SIG-M5 treated with dmso at 0.1 percent for 504 hours (cell line): ENCODE measurements around the gene PHLPP1.

ENCODE experiments used
- DNase-seq: peaks from one replicate; lab custom pipeline; 2025; ENCODE audit not compliant: unreplicated experiment; lab: John Stamatoyannopoulos, UW

The PHLPP1 gene

DNA sequence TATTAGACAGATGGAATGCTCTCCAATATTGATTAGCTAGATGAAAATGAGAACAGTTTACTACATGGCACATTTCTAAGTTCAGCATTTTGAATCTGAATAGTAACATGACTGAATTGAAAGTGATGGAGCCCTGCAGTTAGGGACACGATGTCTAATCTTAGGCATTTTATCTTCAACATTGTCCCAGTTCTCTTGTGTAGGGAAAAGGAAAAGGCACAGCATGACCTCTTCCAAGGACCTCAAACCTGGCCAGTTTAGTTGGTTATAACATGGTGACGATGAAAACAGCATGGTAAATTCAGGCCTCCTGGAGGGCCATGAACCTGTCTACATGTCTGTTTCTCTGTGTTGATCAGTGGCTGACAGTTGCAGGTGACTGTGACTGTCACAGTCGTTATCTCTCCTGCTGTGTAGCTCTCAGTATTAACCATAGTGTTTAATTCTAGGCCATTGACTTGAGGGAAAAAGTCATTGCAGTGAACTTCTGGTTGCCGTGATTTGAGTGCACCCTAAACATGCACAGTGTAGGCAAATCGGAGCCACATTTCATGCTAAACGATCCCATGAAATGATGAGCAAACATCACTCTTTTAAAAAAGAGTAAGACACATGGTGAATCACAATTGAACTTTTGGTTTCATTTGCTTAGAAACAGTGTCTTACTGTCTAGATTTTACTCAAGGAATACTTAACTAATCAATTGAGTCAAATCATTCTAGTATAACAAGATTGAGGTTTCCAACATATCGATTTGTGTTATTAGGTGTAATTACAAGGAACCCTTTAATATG is 129.7 kb downstream of the PHLPP1 start:
- DNase-seq = no peak

GRCh38 chr18:62846313-62846712 is 131.0 kb downstream of the PHLPP1 start:
- no peak for DNase-seq

GRCh38 chr18:62847081-62847480 is 131.7 kb downstream of the PHLPP1 start:
- no peak for DNase-seq

GRCh38 chr18:62848946-62849345 is 133.6 kb downstream of the PHLPP1 start:
- DNase-seq = no peak

DNA sequence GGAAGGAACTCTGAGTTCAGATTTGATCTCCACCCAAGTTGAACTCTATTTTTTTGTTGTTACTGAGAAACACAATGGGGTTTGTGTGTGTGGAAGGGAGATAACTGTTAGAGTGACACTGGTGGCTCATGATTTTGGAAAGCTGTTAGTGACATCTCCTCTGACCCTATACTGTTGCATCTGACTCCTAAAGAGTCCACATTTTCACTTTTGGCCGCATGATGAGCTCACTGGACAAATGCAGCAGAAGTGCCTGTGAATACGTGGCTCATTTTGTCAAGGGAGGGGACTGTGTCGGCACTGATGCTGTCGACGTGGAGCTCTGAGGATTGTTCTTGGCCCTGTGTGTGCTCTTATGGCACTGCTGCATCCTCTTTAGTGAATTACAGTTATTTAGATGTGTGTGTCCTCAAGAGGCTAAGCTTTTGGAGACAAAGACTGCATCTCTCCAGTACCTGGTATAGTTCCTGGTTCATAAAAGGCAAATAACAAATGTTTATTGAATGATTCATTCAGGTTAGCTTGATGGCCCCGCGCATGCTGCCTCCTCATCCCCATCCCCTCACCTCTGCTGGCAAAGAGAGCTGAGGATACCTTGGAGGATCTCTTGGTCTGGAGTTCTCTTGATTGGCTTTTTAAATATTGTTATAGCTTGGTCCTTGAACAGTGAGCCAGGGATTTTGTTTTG is 135.4 kb downstream of the PHLPP1 start:
- no peak for DNase-seq

DNA sequence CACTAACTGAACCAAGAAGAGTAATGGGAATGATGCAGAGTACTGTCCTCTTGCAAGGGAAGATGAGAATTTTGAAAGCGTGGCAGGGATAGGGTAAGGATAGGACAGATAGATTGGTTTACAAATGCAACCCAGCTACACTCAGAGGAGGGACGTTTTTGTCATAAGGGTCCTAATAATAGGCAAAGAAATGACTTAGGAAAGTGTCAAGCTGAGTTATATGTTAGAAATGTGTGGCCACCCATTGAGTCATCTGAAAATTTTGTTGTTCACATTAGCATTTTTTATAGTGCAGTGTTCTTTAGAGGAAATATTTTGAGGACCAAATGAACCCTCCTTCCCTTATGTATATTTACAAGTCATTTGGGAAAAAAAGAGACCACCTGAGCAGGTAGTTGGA is 137.5 kb downstream of the PHLPP1 start:
- no peak for DNase-seq

GRCh38 chr18:62856294-62856693 is 141.0 kb downstream of the PHLPP1 start:
- no peak for DNase-seq

DNA sequence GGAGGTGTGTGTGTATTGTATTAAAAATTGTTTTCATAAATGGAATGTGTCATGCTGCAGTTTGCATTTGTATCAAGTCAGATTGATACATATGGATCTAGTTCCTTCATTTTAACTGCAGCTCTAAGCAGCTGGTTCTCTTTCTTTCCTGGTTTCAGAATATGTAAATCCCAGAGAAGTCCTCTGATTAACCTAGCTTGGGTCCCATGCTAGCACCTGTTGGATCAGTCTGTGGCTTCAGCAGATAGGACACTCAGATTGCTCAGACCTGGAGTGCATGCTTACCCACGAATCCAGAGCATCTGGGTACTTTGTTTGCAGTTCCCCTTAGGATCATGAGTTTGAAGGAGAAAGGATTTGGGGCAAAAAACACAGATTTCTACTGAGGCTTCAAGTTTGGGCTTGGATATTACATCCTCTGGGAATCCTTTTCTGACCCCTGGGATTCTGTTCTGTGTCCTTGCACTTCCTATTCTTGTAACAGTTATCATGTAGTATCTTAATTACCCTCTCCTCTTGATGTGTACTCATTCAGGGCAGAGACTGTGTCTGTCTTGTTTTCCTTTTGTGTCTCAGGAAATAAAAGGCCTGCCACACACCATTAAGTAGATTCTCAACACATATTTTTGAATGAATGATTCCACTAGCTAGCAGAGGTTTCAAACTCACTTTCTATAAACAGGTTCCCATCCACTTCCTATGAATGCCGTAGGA is 142.1 kb downstream of the PHLPP1 start:
- no peak for DNase-seq

DNA sequence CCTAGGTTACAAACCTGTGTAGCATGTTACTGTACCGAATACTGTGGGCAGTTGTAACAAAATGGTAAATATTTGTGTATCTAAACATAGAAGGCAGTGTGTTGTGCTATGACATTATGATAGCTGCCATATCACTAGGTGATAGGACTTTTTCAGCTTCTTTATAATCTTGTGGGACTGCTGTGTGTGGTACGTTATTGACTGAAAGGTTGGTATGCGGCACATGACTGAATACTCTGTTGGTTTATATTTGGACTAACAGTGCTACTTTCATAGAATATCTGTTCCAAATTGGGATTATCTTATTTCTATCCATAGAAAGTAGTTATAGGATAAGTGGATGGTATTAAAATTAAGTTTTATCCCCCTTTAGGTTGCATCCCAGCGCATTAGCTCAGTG is 144.7 kb downstream of the PHLPP1 start:
- DNase-seq = no peak

DNA sequence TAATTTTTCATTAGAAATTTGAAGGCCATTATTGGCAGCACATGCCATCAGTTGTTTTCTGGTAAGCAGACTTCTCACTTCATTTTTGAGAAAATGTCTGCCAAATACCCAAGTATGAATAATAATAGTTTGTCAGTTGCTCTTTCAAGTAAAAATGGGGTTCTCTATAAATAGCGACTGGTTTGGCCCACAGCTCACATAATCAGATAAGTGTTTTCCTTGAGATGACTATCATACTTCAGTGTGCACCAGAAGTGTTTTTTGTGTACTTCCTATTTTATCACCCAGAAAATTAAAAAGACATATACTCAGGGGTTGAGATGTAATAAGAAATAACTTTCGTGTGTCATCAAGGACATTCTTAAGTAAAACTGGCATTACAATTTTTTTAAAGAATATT is 147.1 kb downstream of the PHLPP1 start:
- DNase-seq = no peak

DNA sequence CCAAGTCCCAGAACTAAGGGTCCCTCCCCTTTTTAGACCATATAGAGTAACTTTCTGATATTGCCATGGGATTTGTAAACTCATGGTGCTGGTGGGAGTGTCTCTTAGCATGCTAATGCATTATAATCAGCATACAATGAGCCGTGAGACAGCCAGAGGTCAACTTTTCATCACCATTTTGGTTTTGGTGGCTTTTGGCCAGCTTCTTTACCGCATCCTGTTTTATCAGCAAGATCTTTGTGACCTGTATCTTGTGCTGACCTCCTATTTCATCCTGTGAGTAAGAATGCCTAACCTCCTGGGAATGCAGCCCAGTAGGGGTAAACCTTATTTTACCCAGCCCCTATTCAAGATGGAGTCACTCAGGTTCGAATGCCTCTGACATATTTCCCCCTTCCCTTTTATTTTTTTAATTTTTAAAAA is 148.2 kb downstream of the PHLPP1 start:
- no peak for DNase-seq

GRCh38 chr18:62865498-62865897 is 150.2 kb downstream of the PHLPP1 start:
- no peak for DNase-seq

DNA sequence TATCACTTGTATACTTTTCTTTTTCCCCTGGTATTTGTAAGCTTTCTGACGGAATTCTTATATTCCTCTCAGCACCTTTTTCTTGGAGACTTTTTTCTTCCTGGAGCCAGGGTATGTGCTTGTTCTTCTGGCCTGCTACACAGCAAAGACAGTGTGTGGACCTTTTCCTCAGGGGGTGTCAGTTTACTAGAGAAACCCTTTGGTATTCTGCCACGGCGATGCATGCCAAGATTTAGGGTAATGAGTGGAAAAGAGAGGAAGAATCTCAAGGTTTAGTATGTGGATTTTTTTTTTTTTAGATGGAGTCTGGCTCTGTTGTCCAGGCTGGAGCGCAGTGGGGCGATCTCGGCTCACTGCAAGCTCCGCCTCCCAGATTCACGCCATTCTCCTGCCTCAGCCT is 152.2 kb downstream of the PHLPP1 start:
- DNase-seq = no peak

- no peak for DNase-seq
Observed at GRCh38 chr18:62868645-62869044, 153.3 kb downstream of the PHLPP1 start.

DNA sequence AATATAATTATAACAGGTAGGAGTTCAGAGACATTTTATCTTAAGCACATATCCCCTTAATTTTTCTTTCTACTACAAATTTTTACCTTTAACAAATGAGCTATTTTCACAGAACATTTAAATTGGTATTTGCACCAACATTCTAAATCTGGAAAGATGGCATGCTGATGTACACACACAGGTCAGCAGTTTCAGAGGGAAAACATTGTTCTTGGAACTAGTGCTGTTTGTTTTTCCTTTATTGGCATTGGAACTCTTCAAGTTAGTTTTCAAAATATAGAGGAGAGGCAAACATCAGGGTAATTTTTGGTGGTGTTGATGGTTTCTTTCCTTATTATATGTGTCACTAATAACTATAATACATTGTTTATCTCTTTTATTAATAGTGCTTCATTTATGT is 155.3 kb downstream of the PHLPP1 start:
- no peak for DNase-seq

DNA sequence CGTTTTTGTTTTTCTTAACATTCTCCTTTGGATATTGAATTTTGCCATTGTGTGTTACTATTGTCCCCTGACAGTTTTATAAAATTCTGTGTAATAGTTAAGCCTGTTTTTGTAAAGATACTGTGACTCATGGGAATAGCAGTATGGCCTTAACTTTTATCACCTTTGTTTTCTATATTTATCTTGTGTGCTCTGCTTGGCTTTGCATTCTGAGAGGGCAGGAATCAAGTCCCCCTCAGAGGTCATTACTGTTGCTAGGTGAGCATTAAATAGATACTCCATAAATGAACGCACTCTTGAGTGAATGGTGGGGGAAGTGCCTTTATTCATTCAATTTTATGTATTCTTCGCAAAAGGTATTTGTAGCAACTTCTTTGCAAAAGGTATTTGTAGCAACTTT is 160.0 kb downstream of the PHLPP1 start:
- DNase-seq = no peak

DNA sequence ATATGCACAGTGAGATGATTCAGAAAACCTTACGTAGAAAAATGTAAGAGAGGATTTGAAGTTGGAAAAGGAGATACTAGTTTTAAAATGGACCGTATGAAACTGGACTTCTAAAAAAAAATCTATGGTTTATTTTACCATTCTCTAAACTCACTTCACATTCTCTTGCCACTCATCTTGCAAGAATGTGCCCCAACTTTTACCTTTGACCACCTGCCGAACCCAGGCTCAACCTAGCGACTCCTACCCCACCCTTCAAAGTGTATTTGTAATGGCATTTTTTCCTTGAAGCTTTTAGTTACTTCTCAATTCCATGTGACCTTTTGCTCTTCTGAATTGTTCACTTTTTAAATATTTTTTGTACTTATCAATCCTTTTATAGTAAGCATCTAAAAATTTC is 160.8 kb downstream of the PHLPP1 start:
- DNase-seq = no peak

DNA sequence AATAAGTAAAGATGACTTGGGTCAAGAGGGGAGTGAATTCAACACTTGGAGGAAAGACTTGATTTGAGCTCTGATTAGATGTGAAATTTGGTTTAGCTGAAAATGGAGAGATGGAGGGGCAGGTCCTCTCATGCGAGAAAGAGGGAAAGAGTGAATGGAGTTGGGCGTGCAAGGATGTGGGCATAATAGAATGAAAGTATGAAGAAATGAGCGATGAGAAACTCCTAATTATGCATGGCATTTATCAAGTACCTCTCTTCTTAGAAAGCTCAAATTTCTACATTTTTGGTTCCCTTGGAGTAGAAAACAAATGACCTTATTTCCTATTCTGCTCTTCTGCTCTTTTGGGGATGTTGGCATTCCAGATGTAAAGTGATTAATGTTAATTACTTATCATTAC is 161.5 kb downstream of the PHLPP1 start:
- no peak for DNase-seq

- DNase-seq = no peak
Observed at GRCh38 chr18:62877411-62878221, 162.3 kb downstream of the PHLPP1 start.

- DNase-seq = no peak
Observed at GRCh38 chr18:62878305-62878704, 163.0 kb downstream of the PHLPP1 start.

DNA sequence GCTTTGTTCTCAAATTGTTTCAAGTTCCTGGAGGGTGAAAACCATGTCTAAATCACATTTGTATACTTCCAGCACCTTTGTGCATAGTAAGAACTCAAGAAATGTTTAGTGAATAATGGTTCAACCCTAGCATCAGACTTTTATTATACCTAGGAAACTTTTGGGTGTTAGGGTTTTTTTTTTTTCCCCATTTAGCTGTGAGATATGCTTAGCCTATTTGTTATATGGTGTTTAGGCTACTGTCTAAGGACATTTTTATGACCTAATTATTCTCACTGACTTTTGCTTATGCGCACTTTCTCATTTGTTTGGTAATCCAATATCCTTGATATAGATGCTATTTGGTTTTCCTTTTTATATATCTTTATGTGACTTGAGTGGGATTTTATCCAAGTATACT is 164.7 kb downstream of the PHLPP1 start:
- no peak for DNase-seq
